ENCODE results near the gene CREB1.
A peak's percentile ranks its signal among the peaks of the same experiment; 100 is the strongest.

The CREB1 gene

DNA sequence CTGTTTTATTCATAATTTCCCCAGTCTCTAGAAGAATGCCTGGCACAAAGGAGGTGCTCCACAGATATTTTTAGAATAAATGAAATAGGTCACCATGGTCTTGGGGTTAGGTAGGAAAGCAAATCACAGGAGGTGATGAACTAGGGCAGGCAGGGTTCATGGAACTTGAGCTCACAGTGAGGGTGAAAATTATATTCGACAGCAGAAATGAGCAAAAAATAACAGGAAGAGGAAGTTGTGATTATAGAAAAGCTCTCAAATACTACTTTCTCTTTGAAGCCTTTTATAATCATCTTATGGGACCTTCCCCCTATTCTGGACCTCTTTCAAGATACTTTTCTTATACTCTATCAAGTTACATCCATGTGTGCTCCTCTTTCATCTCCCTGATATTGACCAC is 4.5 kb upstream of the CREB1 start:
- DNase-seq (ENCODE audit: low read depth in 1 of 2, low spot score in 1 of 2), result no peak
- H3K27ac ChIP-seq (replicated peaks), result no peak overlapping the region
- no peak overlapping the region for H3K4me3 ChIP-seq (replicated peaks; ENCODE audit: insufficient read depth, low read length)
- H3K27me3 ChIP-seq (ENCODE audit: insufficient read depth, poor library complexity, severe bottlenecking), result no peaks in the 10 kb centered on the region
- TF ChIP-seq SPI1 (IDR thresholded peaks at IDR 0.05; ENCODE audit: borderline replicate concordance, low read depth), result peak; percentile 12; the same call in 1 of the 2 replicates
- no peak for TF ChIP-seq GABPA (IDR thresholded peaks at IDR 0.05; ENCODE audit: low read depth)

- Histone ChIP-seq H3K27ac (replicated peaks) (peak overlapping the region; percentile 96), H3K4me3 (replicated peaks; ENCODE audit: insufficient read depth, low read length) (peak overlapping the region; percentile 66), H3K27me3 (ENCODE audit: insufficient read depth, poor library complexity, severe bottlenecking) (no peaks in the 10 kb centered on the region)
- peak in 1 of 2 experiments; percentile 38 for DNase-seq (ENCODE audit: low read depth in 1 of 2, low spot score in 1 of 2)
- TF ChIP-seq, protein P1, sequence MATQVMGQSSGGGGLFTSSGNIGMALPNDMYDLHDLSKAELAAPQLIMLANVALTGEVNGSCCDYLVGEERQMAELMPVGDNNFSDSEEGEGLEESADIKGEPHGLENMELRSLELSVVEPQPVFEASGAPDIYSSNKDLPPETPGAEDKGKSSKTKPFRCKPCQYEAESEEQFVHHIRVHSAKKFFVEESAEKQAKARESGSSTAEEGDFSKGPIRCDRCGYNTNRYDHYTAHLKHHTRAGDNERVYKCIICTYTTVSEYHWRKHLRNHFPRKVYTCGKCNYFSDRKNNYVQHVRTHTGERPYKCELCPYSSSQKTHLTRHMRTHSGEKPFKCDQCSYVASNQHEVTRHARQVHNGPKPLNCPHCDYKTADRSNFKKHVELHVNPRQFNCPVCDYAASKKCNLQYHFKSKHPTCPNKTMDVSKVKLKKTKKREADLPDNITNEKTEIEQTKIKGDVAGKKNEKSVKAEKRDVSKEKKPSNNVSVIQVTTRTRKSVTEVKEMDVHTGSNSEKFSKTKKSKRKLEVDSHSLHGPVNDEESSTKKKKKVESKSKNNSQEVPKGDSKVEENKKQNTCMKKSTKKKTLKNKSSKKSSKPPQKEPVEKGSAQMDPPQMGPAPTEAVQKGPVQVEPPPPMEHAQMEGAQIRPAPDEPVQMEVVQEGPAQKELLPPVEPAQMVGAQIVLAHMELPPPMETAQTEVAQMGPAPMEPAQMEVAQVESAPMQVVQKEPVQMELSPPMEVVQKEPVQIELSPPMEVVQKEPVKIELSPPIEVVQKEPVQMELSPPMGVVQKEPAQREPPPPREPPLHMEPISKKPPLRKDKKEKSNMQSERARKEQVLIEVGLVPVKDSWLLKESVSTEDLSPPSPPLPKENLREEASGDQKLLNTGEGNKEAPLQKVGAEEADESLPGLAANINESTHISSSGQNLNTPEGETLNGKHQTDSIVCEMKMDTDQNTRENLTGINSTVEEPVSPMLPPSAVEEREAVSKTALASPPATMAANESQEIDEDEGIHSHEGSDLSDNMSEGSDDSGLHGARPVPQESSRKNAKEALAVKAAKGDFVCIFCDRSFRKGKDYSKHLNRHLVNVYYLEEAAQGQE (IDR thresholded peaks at IDR 0.05; ENCODE audit: insufficient replicate concordance, low read depth), result no peak
- TF ChIP-seq, protein P2, sequence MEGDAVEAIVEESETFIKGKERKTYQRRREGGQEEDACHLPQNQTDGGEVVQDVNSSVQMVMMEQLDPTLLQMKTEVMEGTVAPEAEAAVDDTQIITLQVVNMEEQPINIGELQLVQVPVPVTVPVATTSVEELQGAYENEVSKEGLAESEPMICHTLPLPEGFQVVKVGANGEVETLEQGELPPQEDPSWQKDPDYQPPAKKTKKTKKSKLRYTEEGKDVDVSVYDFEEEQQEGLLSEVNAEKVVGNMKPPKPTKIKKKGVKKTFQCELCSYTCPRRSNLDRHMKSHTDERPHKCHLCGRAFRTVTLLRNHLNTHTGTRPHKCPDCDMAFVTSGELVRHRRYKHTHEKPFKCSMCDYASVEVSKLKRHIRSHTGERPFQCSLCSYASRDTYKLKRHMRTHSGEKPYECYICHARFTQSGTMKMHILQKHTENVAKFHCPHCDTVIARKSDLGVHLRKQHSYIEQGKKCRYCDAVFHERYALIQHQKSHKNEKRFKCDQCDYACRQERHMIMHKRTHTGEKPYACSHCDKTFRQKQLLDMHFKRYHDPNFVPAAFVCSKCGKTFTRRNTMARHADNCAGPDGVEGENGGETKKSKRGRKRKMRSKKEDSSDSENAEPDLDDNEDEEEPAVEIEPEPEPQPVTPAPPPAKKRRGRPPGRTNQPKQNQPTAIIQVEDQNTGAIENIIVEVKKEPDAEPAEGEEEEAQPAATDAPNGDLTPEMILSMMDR (IDR thresholded peaks at IDR 0.05; ENCODE audit: insufficient read depth, low read length), result no peak
- TF ChIP-seq POLR2AphosphoS5 (IDR thresholded peaks at IDR 0.05; ENCODE audit: low read depth), result no peak
- no peak for TF ChIP-seq GABPA (IDR thresholded peaks at IDR 0.05; ENCODE audit: low read depth)
- no peak for TF ChIP-seq SPI1 (IDR thresholded peaks at IDR 0.05; ENCODE audit: borderline replicate concordance, low read depth)
These were observed 807 bp upstream of the CREB1 start for GRCh38 chr2:207528980-207529329.

DNA sequence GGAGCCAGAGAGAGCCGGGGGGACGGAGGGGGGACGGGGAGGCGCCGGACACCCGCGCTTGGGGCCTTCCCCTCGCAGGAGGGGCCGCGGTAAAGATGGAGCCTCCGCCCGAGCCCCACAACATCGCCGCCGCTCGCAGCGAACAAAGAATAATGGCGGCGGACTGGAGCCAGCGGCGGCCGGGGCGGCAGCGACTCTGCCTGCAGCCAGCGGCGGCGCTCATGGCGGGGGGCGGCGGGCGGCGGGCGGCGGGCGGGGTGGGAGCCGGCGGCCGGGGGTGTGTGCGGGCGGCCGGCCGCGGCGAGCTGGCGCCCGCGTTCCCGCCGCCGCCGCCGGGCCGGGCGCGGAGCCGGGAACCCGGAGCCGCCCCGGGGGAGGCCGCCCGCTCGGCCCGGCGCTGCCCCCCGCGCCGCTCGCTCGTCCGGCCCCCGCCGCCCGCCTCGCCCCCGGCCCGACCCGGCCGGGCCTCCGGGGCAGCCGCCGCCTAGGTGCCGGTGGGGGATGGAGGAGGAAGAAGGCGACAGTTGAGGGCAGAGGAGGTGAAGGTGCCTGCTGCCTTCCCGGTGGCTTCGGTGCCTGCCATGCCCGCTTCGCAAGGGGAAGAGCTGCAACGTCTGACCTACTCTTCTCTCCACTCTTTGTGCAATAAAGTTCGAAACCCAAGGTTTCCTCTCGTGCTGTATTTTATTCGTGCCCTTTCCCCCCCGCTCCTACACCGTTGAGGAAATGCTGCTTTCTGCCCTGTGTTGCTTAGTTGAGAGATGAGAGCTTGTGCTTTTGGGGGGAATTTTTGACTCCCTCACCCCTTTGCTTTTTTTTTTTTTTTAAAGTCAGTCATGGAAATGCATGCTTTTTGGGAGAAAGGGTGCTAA is 634 bp downstream of the CREB1 start:
- TF ChIP-seq, protein P2 (IDR thresholded peaks at IDR 0.05; ENCODE audit: insufficient read depth, low read length), result no peak
- TF ChIP-seq SPI1 (IDR thresholded peaks at IDR 0.05; ENCODE audit: borderline replicate concordance, low read depth) (no peak), POLR2AphosphoS5 (IDR thresholded peaks at IDR 0.05; ENCODE audit: low read depth) (peak; percentile 76), GABPA (IDR thresholded peaks at IDR 0.05; ENCODE audit: low read depth) (no peak)
- TF ChIP-seq, protein P1 (IDR thresholded peaks at IDR 0.05; ENCODE audit: insufficient replicate concordance, low read depth), result no peak
- Histone ChIP-seq H3K27me3 (ENCODE audit: insufficient read depth, poor library complexity, severe bottlenecking) (no peaks in the 10 kb centered on the region), H3K4me3 (replicated peaks; ENCODE audit: insufficient read depth, low read length) (peak overlapping the region; percentile 62), H3K27ac (replicated peaks) (peak overlapping the region; percentile 96)
- DNase-seq (ENCODE audit: low read depth in 1 of 2, low spot score in 1 of 2), result peak in 1 of 2 experiments; percentile 81

- DNase-seq (ENCODE audit: low read depth in 1 of 2, low spot score in 1 of 2), result no peak
- Histone ChIP-seq H3K4me3 (replicated peaks; ENCODE audit: insufficient read depth, low read length) (peak overlapping the region; percentile 62), H3K27me3 (ENCODE audit: insufficient read depth, poor library complexity, severe bottlenecking) (no peaks in the 10 kb centered on the region), H3K27ac (replicated peaks) (peak overlapping the region; percentile 87)
- TF ChIP-seq, protein P1 (IDR thresholded peaks at IDR 0.05; ENCODE audit: insufficient replicate concordance, low read depth), result no peak
- TF ChIP-seq, protein P2 (IDR thresholded peaks at IDR 0.05; ENCODE audit: insufficient read depth, low read length), result no peak
- no peak for TF ChIP-seq GABPA (IDR thresholded peaks at IDR 0.05; ENCODE audit: low read depth)
These were observed 1.5 kb downstream of the CREB1 start for GRCh38 chr2:207531032-207531952.
